NCI-H128 (cell line): ENCODE measurements around the gene IKZF1.

Experiments used
- DNase-seq: peaks from one replicate; lab custom pipeline; 2025; ENCODE audit not compliant: unreplicated experiment; lab: John Stamatoyannopoulos, UW

Gene IKZF1

DNA sequence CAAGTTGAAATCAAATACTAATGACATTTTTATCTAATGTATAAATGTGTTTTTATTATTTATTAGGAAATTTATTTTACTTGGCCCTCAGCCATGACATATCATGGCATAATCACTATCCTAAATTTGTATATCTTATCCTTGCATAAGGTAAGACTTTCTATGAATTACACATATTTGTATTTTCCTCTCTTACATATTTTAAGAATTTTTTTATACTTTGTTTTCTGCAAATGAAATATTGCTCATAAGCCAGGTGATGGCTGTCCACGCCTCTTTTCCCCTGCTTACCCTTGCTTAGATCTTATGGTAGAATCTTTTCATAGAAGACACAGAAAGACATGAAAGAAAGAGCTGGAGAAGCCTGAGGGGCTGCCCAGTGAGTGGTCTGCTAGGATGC, 48.2 kb downstream of the IKZF1 start:
- no peak for DNase-seq

DNA sequence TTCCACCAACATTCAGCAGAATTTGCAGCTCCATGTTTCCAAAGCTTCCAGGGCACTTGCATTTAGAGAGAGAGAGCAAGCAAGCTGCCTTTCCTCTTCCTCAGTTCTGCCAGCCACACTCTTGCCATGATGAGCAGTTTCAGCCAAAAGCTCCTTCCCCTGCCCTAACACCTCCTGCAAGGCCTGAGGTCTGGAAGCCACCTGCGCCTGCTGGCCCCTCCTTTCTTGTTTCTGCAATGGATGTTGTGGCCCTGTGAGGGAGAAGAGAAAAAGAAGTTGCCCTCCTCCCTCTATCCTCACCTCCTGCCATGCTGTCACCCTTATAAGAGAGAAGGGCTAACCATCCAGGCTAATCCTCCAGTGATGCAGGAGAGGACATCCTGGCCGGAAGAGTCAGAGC, 48.7 kb downstream of the IKZF1 start:
- no peak for DNase-seq

DNA sequence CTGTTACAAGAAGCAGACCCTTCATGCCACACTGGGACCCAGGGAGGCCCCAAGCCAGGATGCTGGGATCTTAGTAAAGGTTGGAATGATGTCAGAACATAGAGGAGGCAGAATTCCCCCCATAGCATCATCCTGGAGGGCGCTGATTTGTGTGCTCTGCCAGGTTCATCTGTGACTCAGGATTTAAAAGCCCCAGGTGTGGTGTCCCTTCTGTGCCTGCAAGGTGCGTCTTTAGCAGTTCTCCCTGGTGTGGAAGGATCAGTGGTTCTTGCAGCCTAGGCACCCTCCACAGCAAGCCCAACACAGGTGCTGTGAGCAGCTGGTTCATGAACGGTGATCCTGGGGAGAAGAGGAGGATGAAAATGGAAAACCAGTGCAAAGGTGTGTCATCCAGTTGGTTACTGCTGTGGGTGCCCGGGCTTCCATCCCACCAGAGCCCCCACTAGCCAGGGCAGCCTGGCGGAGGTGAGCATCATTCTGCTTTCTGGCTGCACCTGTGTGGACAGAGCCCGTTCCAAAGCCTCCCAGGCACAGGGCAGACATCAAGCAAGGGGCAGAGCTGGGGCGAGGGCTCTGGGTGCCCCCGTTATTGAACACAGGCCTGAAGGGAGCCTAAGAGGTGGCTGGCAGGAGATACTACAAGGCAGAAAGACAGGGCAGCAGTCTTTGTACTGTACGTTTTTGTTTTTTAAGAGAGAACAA, 49.5 kb downstream of the IKZF1 start:
- DNase-seq, result no peak

- DNase-seq, result no peak
Measured at GRCh38 chr7:50355817-50356178, 51.3 kb downstream of the IKZF1 start.

DNA sequence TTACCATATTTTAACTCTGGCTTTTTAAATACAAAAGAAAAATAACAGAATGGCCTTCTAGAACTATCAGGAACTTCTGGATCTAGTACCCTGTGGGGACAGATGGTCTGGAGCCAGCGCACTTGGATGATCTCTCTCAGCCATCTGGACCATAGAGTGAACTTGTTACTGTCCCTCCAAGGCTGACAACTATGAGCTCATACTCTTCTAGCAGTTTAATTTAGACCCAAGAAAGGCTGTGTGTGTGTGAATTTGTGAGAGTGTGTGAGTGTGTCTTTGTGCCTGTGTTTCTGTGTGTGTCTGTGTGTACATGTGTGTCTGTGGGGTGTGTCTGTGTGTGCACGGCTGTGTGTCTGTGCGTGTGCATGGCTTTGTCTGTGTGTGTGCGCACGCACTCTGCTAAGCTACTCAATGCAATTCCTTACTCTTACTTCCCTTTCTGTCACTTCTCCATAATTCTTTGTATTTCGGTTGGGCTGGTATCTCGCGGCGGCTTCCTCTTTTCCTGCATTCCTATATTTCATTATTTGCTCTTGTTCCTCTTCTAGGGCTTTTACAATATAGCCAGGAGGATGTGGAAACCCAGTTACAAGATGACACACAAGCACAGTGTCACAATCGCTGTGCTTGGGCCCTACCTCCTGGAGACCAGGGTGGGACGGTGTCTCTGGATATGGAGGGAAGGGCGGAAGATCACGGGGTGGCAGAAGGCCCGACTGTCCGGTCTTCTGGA, 51.9 kb downstream of the IKZF1 start:
- DNase-seq, result no peak

DNA sequence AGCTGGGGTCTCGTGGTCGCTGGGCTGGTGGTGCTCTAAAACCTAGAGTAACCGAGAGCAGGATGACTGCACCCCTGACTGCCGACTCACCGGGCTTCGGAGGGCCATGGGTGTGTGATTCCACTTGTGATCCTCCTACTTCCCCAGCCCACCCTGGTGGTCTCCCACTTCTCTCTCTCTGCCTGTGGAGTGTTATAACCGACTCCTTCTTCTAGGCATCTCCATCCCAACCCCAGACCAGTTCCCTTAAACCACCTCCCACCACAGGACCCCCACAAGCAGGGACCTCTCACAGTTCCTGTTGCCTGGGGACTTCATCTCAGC, 52.4 kb downstream of the IKZF1 start:
- no peak for DNase-seq

DNA sequence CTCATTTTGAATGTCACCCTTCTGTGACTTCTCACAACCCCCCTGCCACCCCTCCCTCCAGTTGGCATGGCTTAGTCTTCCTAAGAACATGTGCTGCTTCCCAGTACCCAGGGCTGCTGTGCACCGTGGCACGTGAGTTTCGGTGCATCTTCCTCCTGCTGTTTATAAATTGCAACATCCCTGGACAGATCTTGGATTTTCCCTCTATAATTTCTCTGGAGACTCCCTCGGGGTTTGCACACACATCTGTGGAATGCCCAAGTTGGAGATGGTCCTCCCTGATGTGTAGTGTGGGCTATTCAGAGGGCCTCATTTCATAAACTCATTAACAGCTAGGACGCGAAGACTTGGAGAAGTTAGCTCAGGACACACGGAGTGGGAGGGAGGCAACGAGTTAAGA, 52.9 kb downstream of the IKZF1 start:
- no peak for DNase-seq

DNA sequence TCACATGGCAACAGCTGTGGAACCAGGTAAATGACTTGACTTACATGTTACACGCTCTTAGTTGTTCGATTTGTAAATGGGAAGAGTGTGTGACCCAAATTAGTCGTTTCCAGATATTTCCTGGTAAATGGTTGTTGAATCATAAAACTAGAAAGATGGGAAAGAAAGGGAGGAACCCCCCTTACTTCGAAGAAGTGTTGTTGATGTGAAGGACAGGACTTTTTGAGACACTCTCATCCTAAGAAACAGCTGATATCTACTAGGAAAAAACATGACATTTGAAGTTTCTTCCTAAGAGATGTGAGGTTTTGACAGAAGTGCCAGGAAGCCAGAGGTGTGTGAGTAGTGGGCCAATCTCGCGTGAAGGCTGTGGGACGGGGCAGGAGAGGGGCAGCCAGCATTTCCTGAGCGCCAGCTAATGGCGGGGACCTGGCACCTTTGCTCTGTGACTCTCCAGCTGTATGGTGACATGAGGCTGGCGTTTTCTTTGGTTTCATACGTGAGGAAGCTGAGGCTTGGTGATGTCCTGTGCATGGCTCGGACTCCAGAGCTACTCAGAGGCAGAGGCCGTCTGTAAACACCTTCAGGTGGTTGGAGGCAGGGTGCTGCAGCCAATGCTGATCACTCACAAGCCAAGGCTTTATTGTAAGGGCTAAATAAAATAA, 53.7 kb downstream of the IKZF1 start:
- no peak for DNase-seq

DNA sequence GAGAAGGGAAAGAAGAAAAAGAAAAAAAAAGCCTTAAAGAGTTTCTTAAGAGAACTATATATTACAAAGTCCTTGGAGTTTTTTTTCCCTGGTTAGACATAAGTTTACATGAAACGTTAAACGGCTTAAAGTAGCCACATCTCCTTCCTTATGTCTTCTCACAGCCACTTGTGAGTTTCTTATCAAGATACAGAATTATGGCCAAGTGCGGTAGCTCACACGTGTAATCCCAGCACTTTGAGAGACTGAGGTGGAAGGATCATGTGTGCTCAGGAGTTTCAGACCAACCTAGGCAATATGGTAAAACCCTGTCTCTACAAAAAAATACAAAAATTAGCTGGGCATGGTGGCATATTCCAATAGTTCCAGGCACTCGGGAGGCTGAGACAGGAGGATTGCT, 54.3 kb downstream of the IKZF1 start:
- no peak for DNase-seq

DNA sequence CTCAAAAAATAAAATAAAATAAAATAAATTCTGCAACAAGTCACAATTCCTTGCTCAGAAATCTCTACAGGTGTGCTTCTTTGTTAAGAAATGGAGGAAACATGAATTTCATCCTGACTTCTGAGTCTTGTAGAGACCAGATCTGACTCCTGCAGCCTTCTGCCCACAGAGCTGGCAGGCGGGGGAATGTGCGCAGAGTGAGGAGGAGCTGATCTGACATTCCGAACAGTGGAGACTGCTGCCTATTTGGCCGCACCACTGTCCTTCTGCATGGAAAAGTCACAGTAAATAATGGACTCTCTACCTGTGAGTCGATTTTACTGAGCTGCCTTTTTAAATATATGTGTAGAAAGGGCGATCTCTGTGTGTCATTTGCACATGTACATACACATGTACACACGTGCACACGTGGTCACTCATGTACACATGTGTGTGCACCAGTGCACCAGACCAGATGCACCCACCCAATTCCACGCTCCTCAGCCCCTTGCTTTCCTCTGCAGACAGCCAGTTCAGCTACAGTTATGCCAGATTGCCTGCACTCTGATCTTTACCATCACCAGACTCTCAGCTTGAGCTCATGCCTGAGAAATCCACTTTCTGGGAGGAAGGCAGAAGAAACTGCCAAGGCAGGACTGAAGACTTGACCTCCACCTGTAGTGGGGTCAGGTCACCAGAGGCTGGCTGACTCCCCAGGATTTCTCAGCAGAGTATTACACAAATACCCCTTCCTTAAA, 54.9 kb downstream of the IKZF1 start:
- no peak for DNase-seq

DNA sequence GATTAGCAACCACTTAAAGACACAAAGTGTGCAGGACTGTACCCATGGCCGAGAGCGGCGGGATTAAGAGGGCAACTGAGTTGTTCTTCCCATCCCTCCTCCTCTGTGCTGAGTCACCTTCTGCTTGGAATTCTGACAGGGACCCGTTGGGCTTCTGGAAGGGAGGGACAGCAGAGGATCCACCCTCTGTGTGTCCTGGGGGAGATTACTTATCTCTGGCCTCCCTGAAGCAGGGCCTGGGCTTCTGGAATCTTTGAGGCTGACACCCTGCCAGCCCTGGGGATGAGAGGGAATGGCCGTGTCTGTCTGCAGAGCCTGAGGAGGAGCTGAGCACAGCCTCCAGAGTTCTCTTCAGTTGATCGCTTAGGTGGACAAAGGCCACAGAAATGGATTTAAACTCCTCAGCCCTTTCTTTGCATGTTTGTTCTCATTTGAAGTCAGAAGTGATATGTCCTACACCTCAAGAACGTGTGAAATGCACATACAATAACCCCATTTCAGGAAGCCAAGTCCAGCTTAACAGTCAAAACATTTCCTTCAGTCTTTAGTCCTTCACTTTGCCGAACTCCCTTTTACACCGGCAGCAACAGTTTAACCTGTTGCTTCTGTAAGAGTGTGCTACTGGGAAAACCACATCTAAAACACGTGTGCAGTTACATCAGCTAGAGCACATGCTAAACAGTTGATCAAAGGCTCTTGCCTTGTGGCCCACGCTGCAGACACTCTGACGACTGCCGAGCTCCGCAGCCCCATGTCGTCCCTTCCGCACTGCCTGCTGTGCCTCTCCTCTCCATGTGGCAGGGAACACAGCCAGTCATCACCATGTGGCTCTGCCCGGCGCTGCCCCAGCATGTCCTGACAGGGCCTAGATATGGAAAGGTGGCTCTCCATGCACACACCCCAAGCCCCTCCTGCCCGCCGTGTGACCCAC, 55.7 kb downstream of the IKZF1 start:
- DNase-seq, result no peak

- DNase-seq, result no peak
Measured at GRCh38 chr7:50362142-50362541, 57.6 kb downstream of the IKZF1 start.

DNA sequence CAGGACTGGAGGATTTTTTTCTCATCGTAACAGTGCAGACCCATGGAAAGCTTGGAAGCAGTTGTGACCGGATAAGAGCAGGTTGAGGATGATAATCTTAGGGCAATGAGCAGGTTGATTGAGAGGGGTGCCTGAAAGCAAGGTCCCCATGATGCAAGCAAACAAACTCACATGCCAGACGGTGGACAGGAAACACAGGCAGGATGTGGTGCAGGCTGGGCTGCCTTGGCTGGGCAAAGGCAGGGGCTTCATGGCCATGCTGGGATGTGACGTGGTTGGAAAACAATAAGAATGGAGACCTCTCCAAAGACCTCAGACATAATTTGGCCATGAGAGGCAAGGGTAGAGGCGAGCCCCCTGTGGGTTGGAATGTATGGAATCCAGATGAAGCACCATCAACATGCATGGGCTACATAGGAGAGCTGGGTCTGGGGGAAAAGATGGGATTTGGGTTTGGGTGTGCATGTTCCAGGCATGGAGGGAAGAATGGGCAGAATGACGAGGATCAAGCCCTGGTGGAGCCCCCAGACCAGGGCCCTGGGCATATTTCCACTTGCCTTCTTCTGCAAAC, 58.3 kb downstream of the IKZF1 start:
- DNase-seq, result no peak

DNA sequence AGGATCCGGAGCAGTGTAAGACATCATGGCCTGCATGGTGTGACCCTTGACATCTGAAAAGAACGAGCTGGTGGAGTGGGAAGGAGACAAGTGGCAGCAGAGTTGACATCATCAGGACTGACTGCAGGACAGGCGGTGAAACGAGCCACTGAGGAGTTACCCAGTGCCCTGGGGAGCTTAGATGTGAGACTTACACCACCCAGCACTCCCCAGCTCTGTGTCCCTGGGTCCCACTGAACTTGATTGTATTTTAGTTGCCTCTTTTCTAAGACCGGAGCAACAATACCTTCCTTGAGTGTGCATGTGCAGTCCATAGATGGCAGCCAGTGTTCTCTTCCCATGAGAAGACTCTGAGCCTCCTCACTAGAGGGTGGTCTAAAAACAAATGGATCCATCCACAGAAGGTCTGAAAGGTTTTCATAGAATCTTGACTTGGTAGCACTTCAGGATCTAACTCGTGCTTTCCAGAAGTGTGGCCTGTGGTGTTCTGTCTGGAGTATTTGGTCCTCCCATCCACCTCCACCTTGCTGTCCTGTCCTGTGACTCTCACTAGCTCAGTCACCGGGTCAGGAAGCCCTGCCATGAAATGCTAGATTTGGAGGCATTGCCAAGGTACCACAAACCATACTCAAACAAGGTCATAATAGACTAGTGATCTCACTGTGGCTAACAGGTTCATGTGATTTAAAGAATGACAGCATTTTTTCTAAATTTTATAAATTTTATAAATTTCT, 59.0 kb downstream of the IKZF1 start:
- no peak for DNase-seq

GRCh38 chr7:50364645-50365044, 60.1 kb downstream of the IKZF1 start:
- no peak for DNase-seq

DNA sequence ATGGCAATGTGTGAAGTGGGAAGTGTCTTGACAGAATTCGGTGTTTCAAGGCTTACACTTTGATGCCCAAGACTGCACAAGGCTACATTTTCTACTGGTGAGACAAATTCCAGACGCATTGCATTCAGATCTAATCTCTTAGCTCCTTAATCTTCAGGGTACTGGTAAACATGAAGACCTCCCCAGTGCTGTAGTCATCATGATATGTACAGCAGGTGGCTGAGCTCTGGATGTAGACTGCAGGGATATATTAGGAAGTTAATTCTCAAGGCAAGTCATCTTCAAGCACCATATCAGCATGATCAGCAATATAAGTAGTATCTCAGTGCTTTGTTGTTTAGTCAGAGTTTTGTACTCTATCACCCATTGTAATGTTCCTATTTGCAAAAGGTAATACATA, 61.8 kb downstream of the IKZF1 start:
- no peak for DNase-seq

- no peak for DNase-seq
Measured at GRCh38 chr7:50367100-50367499, 62.6 kb downstream of the IKZF1 start.

GRCh38 chr7:50367570-50367969, 63.1 kb downstream of the IKZF1 start:
- DNase-seq, result no peak

- no peak for DNase-seq
Measured at GRCh38 chr7:50368366-50368765, 63.9 kb downstream of the IKZF1 start.
